GM06990 (cell line): ENCODE data around the gene SERPINB8.

Experiments
- DNase-seq: peaks from one replicate; pipeline ENCODE4 v3.0.0-alpha.2; 2011; ENCODE audit not compliant: insufficient read length; ENCODE audit errors: extremely low read depth
- H3K27me3 ChIP-seq: replicated peaks from 2 replicates; pipeline ENCODE4 v1.6.0; 2011; ENCODE audit warnings: low read length; ENCODE audit not compliant: control insufficient read depth, insufficient read depth
- H3K36me3 ChIP-seq: 2 replicates; pipeline ENCODE4 v1.5.1; 2011; ENCODE audit warnings: low read length; ENCODE audit not compliant: control insufficient read depth, insufficient read depth
- H3K4me3 ChIP-seq: replicated peaks from 2 replicates; pipeline ENCODE4 v1.5.1; 2011; ENCODE audit warnings: low read depth, mild to moderate bottlenecking, control low read depth, low read length
- TF ChIP-seq, protein P1 (sequence below): IDR thresholded peaks from 2 replicates; pipeline ENCODE4 v1.5.1; 2011; ENCODE audit warnings: low read length, control low read depth, mild to moderate bottlenecking, inconsistent platforms; ENCODE audit not compliant: insufficient read depth, poor library complexity, severe bottlenecking

Gene SERPINB8

GRCh38 chr18:63987743-63988142 is 17.9 kb downstream of the SERPINB8 start:
- Histone ChIP-seq H3K4me3 (no peak overlapping the region), H3K36me3 (peaks cover 21% of the 10 kb centered on the region), H3K27me3 (no peaks in the 10 kb centered on the region)
- no peak for DNase-seq
- TF ChIP-seq, protein P1, sequence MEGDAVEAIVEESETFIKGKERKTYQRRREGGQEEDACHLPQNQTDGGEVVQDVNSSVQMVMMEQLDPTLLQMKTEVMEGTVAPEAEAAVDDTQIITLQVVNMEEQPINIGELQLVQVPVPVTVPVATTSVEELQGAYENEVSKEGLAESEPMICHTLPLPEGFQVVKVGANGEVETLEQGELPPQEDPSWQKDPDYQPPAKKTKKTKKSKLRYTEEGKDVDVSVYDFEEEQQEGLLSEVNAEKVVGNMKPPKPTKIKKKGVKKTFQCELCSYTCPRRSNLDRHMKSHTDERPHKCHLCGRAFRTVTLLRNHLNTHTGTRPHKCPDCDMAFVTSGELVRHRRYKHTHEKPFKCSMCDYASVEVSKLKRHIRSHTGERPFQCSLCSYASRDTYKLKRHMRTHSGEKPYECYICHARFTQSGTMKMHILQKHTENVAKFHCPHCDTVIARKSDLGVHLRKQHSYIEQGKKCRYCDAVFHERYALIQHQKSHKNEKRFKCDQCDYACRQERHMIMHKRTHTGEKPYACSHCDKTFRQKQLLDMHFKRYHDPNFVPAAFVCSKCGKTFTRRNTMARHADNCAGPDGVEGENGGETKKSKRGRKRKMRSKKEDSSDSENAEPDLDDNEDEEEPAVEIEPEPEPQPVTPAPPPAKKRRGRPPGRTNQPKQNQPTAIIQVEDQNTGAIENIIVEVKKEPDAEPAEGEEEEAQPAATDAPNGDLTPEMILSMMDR: no peak

DNA sequence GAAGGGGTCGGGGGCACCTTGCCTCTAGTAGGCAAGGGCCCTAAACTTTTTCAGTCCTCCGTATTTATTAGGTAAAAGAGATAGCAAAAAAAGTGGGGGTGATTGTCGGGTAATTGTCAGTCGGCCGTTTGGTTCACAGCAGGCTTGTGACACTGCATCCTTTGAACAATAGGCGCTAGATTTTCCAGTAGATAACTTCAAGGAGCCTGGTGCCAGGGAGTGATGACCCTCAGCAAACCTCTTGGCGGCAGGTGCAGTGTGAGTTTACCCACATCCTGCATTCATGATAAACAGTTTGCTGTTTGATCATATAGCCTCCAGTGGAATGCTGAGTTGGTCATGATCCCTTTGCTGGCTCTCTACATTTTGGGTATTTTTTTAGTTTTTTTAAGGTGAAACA is 22.9 kb downstream of the SERPINB8 start:
- no peaks in the 10 kb centered on the region for H3K27me3 ChIP-seq
- TF ChIP-seq, protein P1: no peak
- DNase-seq: no peak
- H3K4me3 ChIP-seq: no peak overlapping the region
- no peaks in the 10 kb centered on the region; the same call in 1 of the 2 replicates for H3K36me3 ChIP-seq

- Histone ChIP-seq H3K27me3 (no peaks in the 10 kb centered on the region), H3K4me3 (no peak overlapping the region), H3K36me3 (no peaks in the 10 kb centered on the region; the same call in 1 of the 2 replicates)
- no peak for DNase-seq
- TF ChIP-seq, protein P1: peak; percentile 87
These were observed 25.0 kb downstream of the SERPINB8 start for GRCh38 chr18:63994783-63995399.

DNA sequence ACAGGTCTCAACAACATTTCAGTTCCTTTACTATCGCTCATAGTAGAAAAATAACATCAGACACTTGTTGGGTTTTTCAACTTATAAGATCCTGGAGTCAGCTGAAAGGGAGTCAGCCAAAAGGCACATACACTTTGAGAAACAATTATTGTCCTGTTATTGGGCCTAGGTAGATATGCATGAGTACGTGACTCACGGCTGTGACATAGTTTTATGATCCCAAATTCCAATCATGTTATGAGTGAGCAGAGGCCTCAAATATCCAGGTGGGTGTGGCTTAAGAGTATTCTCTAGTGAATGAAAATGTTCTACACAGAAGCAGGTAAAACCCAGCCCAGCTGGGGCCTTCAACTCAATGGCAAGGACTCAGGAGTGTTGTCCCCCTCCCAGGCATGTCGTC is 27.2 kb downstream of the SERPINB8 start:
- TF ChIP-seq, protein P1: no peak
- Histone ChIP-seq H3K36me3 (no peaks in the 10 kb centered on the region; the same call in 1 of the 2 replicates), H3K27me3 (no peaks in the 10 kb centered on the region), H3K4me3 (no peak overlapping the region)
- no peak for DNase-seq

- TF ChIP-seq, protein P1: no peak
- H3K27me3 ChIP-seq: no peaks in the 10 kb centered on the region
- H3K36me3 ChIP-seq: no peaks in the 10 kb centered on the region; the same call in 1 of the 2 replicates
- no peak overlapping the region for H3K4me3 ChIP-seq
- DNase-seq: no peak
These were observed 27.7 kb downstream of the SERPINB8 start for GRCh38 chr18:63997606-63998005.

DNA sequence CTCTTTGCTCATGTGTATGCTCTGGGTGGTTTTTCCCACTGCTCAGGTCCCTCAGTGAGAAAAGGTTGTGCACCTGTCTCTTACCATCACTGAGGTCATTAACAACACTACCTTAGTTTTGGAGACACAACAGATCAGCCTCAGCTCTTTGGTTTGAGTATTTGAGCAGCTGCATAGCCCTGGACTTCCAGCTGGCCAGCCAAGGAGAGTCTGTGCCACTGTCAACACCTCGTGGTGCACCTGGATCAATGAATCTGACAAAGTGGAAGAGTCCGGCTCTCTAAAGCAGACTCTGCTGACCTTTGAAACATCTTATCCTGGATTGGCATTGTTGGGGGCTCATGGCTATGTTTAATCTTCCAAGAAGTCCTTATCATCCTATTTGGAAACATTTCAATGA is 30.0 kb downstream of the SERPINB8 start:
- TF ChIP-seq, protein P1: no peak
- Histone ChIP-seq H3K27me3 (no peaks in the 10 kb centered on the region), H3K36me3 (no peaks in the 10 kb centered on the region), H3K4me3 (no peak overlapping the region)
- no peak for DNase-seq
